Spleen (tissue), 13 donors: ENCODE measurements around the gene GCM1. TPM values are rescaled to one million over a fixed set of nuclear protein-coding genes. Genes with fewer than 3 reads are reported as not detected.

Experiments
- DNase-seq: peaks from one replicate; pipeline ENCODE4 v3.0.0-alpha.2; 2020
- H3K27ac ChIP-seq, 8 donors: fragments of 200-600 bp; sonication (generic) in 7 of 8; 1 replicate in 4 of 8; 2 replicates in 4 of 8; pipeline versions ENCODE4 v1.5.0 to v1.8.0; 2016 to 2021; ENCODE audit warnings: inconsistent platforms in 4 of 8, mild to moderate bottlenecking in 4 of 8, moderate library complexity in 1 of 8
- H3K27me3 ChIP-seq, 7 donors: fragments of 200-600 bp; sonication (generic) in 6 of 7; replicated peaks in 1 of 7; 1 replicate in 4 of 7; 2 replicates in 3 of 7; pipeline versions ENCODE4 v1.5.0 to v1.8.0; 2016 to 2021; ENCODE audit warnings: inconsistent platforms in 3 of 7, mild to moderate bottlenecking in 1 of 7
- H3K36me3 ChIP-seq, 6 donors: fragments of 200-600 bp; sonication (generic) in 5 of 6; 1 replicate in 4 of 6; 2 replicates in 2 of 6; pipeline versions ENCODE4 v1.5.0 to v1.8.0; 2016 to 2021; ENCODE audit warnings: inconsistent platforms in 2 of 6
- H3K4me1 ChIP-seq, 6 donors: fragments of 200-600 bp; sonication (generic) in 5 of 6; 1 replicate in 3 of 6; 2 replicates in 3 of 6; pipeline versions ENCODE4 v1.5.0 to v1.8.0; 2016 to 2021; ENCODE audit warnings: inconsistent platforms in 3 of 6
- H3K4me3 ChIP-seq, 8 donors: fragments of 200-600 bp; sonication (generic) in 7 of 8; 1 replicate in 4 of 8; 2 replicates in 4 of 8; pipeline versions ENCODE4 v1.5.0 to v1.8.0; 2016 to 2021; ENCODE audit warnings: inconsistent platforms in 4 of 8, mild to moderate bottlenecking in 4 of 8, moderate library complexity in 2 of 8
- H3K9me3 ChIP-seq, 8 donors: fragments of 200-600 bp; sonication (generic) in 7 of 8; 1 replicate in 4 of 8; 2 replicates in 4 of 8; pipeline versions ENCODE4 v1.5.0 to v1.8.0; 2016 to 2021; ENCODE audit warnings: inconsistent platforms in 4 of 8
- CTCF ChIP-seq, 11 experiments: fragments of 200-600 bp in 7 of 11; fragments of 450-650 bp in 4 of 11; sonication (generic) in 4 of 11; IDR thresholded peaks in 8 of 11; conservative IDR thresholded peaks in 3 of 11; 1 replicate in 7 of 11; 2 replicates in 4 of 11; pipeline versions ENCODE4 v1.4.0 to v1.8.0; 2016 to 2021; ENCODE audit warnings: antibody characterized with exemption in 11 of 11, inconsistent platforms in 4 of 11, mild to moderate bottlenecking in 1 of 11
- POLR2A ChIP-seq, 3 donors: fragments of 450-650 bp; IDR thresholded peaks; one replicate each; pipeline ENCODE4 v1.5.1; 2017; ENCODE audit warnings: antibody characterized with exemption in 3 of 3, mild to moderate bottlenecking in 1 of 3
- POLR2AphosphoS5 ChIP-seq, 3 donors: sonication (generic); formaldehyde crosslinking; IDR thresholded peaks; one replicate each; pipeline ENCODE4 v1.5.1; 2017; ENCODE audit warnings: antibody characterized with exemption in 3 of 3
- WGBS, 5 donors: extraction: QIAGEN DNeasy Blood & Tissue Kit in 3 of 5; methylation state at CpG; one replicate each; pipeline versions ENCODE4 v1.1.5 to v1.1.7; 2013 to 2018; 5-methylcytosine and 5-hydroxymethylcytosine counted together
- intact Hi-C: fragments of 100-400 bp; cut with DNase I; formaldehyde crosslinking; loops from one replicate; pipeline ENCODE4 v1.15.0; 2023; ENCODE audit warnings: low total_unique reads
- long read RNA-seq, 2 donors: transcript quantifications; one replicate each; lab custom pipeline, GENCODE V29; 2026
- polyA plus RNA-seq, 3 donors: library from polyadenylated mRNA; stranded (reverse); fragments of 200-250 nt; gene quantifications; one replicate each; pipeline ENCODE4 v1.2.1, GENCODE V29; 2013
- total RNA-seq, 7 donors: library from RNA; depleted of rRNA in 3 of 7; stranded (reverse); fragments of >200 nt in 3 of 7; fragmentation: NEBNext Ultra II Directional in 4 of 7; extraction: Animal tissue kit (Norgen Biotek cat#: 25700) in 4 of 7; gene quantifications; one replicate each; pipeline versions ENCODE4 v1.1.0 to v1.2.1, GENCODE V29; 2016 to 2021
- donor health status: healthy with polysubstance abuse.
- donor health status: DM: no; HTN: no; CAD: no; lungs with moderate emphysema.
- donor health status: DM: no; HTN: no; CAD: no.
- donor health status: Bipolar disorder and iron deficiency.
- donor health status: healthy.
- donor health status: DM: no; HTN: no; CAD: no.
- donor health status: DM: yes; HTN: yes; CAD: no.

The GCM1 gene
- total RNA-seq (1 to 10 TPM in 2 of 7 donors, under 1 TPM in 4, not detected in 1; 0.13 to 1.9 (median 0.42) TPM), polyA plus RNA-seq (under 1 TPM; 0.05 to 0.22 (median 0.06) TPM)
- long read RNA-seq, donor 1, result 0 reads
- long read RNA-seq, donor 2, result 0 reads

DNA sequence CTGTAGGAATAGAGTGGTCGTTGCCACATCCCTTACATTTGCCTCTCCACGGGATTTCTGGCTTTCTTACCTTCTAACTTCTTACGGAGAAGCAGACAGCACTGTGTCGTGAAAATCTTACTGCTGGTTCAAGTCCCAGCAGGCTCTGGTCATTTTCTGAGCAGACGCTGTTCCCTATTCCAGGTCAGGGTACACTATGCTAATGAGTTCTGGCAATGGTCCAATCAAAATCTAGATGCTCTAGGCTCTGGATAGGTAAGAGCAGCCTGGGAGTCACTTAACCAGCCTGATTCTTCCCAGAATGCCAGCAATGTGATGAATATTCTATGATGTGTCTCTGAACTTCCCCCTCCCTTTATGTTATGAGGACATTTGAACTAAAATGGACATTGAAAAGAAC is at the start of gene GCM1:
Gene GCM1 (minus strand): TSS at position 158 of the 400 bp plus-strand sequence. CDS start 3,209 bp downstream, outside the sequence.
- TF ChIP-seq CTCF (IDR thresholded peaks at IDR 0.05 in 8 of 11, conservative IDR thresholded peaks at IDR 0.05 in 3 of 11) (no peak), POLR2A (IDR thresholded peaks at IDR 0.05) (no peak), POLR2AphosphoS5 (IDR thresholded peaks at IDR 0.05) (no peak)
- intact Hi-C loops, result no loop called here
- WGBS, 5 donors, result 83 to 90% (median 86%) methylated on average over 5 of the region's 5 CpGs
- no peaks in the 10 kb centered on the region for H3K9me3 ChIP-seq
- H3K27ac ChIP-seq, result no peak within 1 kb of the TSS
- H3K4me3 ChIP-seq, result no peak within 1 kb of the TSS
- H3K4me1 ChIP-seq, result no peaks in the 10 kb centered on the region
- no peak for DNase-seq
- no peaks in the 10 kb centered on the region for H3K27me3 ChIP-seq
- no peaks in the 10 kb centered on the region for H3K36me3 ChIP-seq

DNA sequence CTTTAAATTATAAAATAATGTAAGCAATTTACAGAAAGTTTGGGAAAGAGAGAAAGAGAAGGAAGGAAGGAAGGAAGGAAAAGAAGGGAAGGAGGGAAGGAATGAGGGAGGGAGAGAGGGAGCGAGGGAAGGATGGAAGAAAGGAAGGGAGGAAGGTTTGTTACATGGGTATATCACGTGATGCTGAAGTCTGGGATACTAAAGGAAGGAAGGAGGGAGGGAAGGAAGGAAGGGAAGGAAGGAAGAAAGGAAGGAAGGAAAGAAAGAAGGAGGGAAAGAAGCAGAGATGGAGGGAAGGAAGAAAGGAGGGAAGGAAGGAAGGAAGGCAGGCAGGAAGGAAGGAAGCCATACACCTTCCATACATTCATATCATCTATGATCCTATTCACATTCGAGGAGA is 48.9 kb upstream of the GCM1 start:
- TF ChIP-seq POLR2A (IDR thresholded peaks at IDR 0.05) (no peak), CTCF (IDR thresholded peaks at IDR 0.05 in 8 of 11, conservative IDR thresholded peaks at IDR 0.05 in 3 of 11) (no peak), POLR2AphosphoS5 (IDR thresholded peaks at IDR 0.05) (no peak)
- no peak overlapping the region for H3K27ac ChIP-seq
- WGBS, 5 donors, result 83 to 91% (median 88%) methylated on average over 3 of the region's 3 CpGs
- H3K36me3 ChIP-seq, result no peaks in the 10 kb centered on the region
- peaks cover 11 to 54% (median 23%) of the 10 kb centered on the region in 6 donors for H3K4me1 ChIP-seq
- H3K9me3 ChIP-seq, result no peaks in the 10 kb centered on the region
- intact Hi-C loops, result no loop called here
- H3K27me3 ChIP-seq, result no peaks in the 10 kb centered on the region
- H3K4me3 ChIP-seq, result no peak overlapping the region
- DNase-seq, result no peak

GRCh38 chr6:53195048-53195447 is 46.4 kb upstream of the GCM1 start:
- H3K9me3 ChIP-seq, result peaks cover 0 to 7% (median 0%) of the 10 kb centered on the region in 8 donors
- WGBS, 5 donors, result 74 to 96% (median 83%) methylated on average over 2 to 4 of the region's 4 CpGs

More at GRCh38 chr6:53195048-53195447, 46.4 kb upstream of the GCM1 start:
- no peak overlapping the region for H3K27ac ChIP-seq
- TF ChIP-seq CTCF (IDR thresholded peaks at IDR 0.05 in 8 of 11, conservative IDR thresholded peaks at IDR 0.05 in 3 of 11) (no peak), POLR2AphosphoS5 (IDR thresholded peaks at IDR 0.05) (no peak), POLR2A (IDR thresholded peaks at IDR 0.05) (no peak)
- no peak for DNase-seq
- H3K4me1 ChIP-seq, result peaks cover 11 to 43% (median 24%) of the 10 kb centered on the region in 6 donors
- no peaks in the 10 kb centered on the region for H3K27me3 ChIP-seq
- no peak overlapping the region for H3K4me3 ChIP-seq
- intact Hi-C loops, result no loop called here
- H3K36me3 ChIP-seq, result no peaks in the 10 kb centered on the region
